Peyer's patch (tissue), 4 donors: ENCODE measurements around the gene GUCA2A. TPM values are rescaled to one million over a fixed set of nuclear protein-coding genes. Genes with fewer than 3 reads are reported as not detected.

ENCODE experiments used
- DNase-seq, 3 donors: peaks; one replicate each; pipeline ENCODE4 v3.0.0-alpha.2; 2017 to 2019
- H3K27ac ChIP-seq, 4 donors: fragments of 200-600 bp; sonication (generic); one replicate each; pipeline ENCODE4 v1.5.1; 2016 to 2019
- H3K27me3 ChIP-seq, 2 donors: fragments of 200-600 bp; sonication (generic); one replicate each; pipeline ENCODE4 v1.5.1; 2019
- H3K36me3 ChIP-seq, 3 donors: fragments of 200-600 bp; sonication (generic); one replicate each; pipeline ENCODE4 v1.5.1; 2016 to 2019
- H3K4me1 ChIP-seq, 4 donors: fragments of 200-600 bp; sonication (generic); one replicate each; pipeline ENCODE4 v1.5.1; 2016 to 2019
- H3K4me3 ChIP-seq, 4 donors: fragments of 200-600 bp; sonication (generic); 1 replicate in 3 of 4; 2 replicates in 1 of 4; pipeline ENCODE4 v1.5.1; 2016 to 2019; ENCODE audit warnings: mild to moderate bottlenecking in 1 of 4
- H3K9me3 ChIP-seq, 4 donors: fragments of 200-600 bp; sonication (generic); one replicate each; pipeline ENCODE4 v1.5.1; 2016 to 2019; ENCODE audit warnings: mild to moderate bottlenecking in 1 of 4
- POLR2A ChIP-seq, 2 donors: fragments of 450-650 bp; IDR thresholded peaks; one replicate each; pipeline ENCODE4 v1.5.1; 2017; ENCODE audit warnings: antibody characterized with exemption in 2 of 2, mild to moderate bottlenecking in 2 of 2, moderate library complexity in 2 of 2
- total RNA-seq, 4 donors: library from RNA; depleted of rRNA; stranded (reverse); fragments of >200 nt; gene quantifications; one replicate each; pipeline ENCODE4 v1.1.0, GENCODE V29; 2016
- TF ChIP-seq, protein P1 (sequence below), 6 experiments: fragments of 450-650 bp in 4 of 6; fragments of 200-600 bp in 2 of 6; sonication (generic) in 1 of 6; IDR thresholded peaks; one replicate each; pipeline ENCODE4 v1.5.1; 2017 to 2019; ENCODE audit warnings: antibody characterized with exemption in 6 of 6, mild to moderate bottlenecking in 3 of 6, moderate library complexity in 1 of 6

Gene GUCA2A
- total RNA-seq, 4 donors from 2014 or later, result 27.2 to 4,654 (median 2,038) TPM

DNA sequence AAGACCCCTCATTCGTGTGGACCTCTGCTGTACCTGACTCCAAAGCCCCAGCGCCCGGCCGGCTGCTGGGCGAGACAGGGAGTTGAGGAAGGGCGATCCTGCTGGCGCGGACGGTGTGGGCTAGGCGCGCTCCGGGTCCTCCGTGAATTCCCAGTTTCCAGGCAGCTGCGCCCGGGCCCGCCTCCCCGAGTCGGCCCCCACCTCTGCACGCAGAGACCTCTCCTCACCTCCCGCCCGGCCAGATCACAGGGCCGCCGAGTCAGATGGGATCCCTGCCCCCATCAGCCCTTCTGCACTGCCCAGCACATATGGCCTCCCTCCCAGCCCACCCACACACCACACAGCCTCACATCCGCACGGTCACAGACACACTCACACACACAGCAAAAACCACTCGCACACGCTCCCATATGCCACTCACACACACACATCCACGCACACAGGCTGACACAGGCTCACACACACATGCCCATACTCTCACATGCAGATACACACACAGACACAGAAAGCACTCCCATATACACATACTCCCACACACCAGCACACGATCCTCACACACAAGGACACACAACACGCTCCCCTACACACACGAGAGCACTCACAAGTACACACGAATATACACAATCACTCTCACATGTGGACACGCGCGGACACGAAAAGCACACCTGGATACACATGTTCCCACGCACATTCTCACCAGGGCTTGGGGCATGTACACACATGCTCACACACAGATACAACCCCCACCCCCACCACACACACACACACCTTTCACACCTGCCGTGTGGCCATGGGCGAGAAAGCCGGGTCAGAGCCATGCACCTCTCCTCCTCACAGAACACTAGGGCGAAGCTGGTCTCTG, 18.6 kb downstream of the GUCA2A start:
- no peak for DNase-seq
- H3K4me3 ChIP-seq, result no peak overlapping the region
- no peaks in the 10 kb centered on the region for H3K27me3 ChIP-seq
- H3K9me3 ChIP-seq, result no peaks in the 10 kb centered on the region
- no peaks in the 10 kb centered on the region for H3K36me3 ChIP-seq
- TF ChIP-seq, protein P1, sequence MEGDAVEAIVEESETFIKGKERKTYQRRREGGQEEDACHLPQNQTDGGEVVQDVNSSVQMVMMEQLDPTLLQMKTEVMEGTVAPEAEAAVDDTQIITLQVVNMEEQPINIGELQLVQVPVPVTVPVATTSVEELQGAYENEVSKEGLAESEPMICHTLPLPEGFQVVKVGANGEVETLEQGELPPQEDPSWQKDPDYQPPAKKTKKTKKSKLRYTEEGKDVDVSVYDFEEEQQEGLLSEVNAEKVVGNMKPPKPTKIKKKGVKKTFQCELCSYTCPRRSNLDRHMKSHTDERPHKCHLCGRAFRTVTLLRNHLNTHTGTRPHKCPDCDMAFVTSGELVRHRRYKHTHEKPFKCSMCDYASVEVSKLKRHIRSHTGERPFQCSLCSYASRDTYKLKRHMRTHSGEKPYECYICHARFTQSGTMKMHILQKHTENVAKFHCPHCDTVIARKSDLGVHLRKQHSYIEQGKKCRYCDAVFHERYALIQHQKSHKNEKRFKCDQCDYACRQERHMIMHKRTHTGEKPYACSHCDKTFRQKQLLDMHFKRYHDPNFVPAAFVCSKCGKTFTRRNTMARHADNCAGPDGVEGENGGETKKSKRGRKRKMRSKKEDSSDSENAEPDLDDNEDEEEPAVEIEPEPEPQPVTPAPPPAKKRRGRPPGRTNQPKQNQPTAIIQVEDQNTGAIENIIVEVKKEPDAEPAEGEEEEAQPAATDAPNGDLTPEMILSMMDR (IDR thresholded peaks at IDR 0.05), result no peak
- TF ChIP-seq POLR2A (IDR thresholded peaks at IDR 0.05), result no peak
- H3K4me1 ChIP-seq, result peaks cover 0 to 2% (median 0%) of the 10 kb centered on the region in 4 donors
- no peak overlapping the region for H3K27ac ChIP-seq

- Histone ChIP-seq H3K27me3 (no peaks in the 10 kb centered on the region), H3K36me3 (no peaks in the 10 kb centered on the region), H3K4me3 (no peak overlapping the region), H3K9me3 (no peaks in the 10 kb centered on the region), H3K27ac (no peak overlapping the region), H3K4me1 (no peaks in the 10 kb centered on the region)
- no peak for DNase-seq
- no peak for TF ChIP-seq POLR2A (IDR thresholded peaks at IDR 0.05)
- TF ChIP-seq, protein P1 (IDR thresholded peaks at IDR 0.05), result no peak
Measured at GRCh38 chr1:42145389-42145716, 19.2 kb downstream of the GUCA2A start.

DNA sequence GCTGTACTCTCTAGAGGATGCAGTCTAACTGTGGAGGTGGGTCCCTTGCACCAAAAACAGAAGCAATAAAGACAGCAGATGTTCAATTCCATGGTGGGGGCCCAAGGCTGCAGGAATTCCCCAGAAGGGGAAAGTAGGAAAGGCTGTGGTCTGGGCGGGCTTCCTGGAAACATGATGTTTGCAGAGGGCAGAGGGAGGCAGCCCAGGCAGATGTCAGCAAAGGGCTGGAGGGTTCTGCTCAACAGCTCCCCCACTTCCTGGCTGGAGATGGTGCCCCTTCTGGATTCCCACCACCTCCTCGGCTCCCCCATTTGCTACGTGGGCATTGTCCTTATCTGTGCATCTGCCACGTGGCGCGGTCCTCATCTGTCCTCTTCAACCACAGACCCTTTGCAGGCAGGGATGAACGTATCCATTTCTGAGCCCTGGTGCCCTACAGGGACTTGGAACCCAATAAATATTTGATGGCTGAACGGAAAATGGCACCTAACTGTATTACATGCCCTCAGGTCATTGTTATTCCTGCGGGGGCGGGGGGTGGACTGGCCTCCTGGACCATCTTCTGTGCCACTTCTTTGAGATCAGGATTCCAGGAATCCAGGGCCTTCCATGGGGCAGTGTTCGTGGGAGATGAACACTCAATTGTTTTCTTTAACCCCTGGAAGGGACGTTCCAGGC, 19.7 kb downstream of the GUCA2A start:
- H3K4me1 ChIP-seq, result no peaks in the 10 kb centered on the region
- no peaks in the 10 kb centered on the region for H3K9me3 ChIP-seq
- no peak for DNase-seq
- H3K27me3 ChIP-seq, result no peaks in the 10 kb centered on the region
- H3K4me3 ChIP-seq, result no peak overlapping the region
- TF ChIP-seq POLR2A (IDR thresholded peaks at IDR 0.05), result no peak
- TF ChIP-seq, protein P1 (IDR thresholded peaks at IDR 0.05), result no peak
- no peaks in the 10 kb centered on the region for H3K36me3 ChIP-seq
- H3K27ac ChIP-seq, result no peak overlapping the region

DNA sequence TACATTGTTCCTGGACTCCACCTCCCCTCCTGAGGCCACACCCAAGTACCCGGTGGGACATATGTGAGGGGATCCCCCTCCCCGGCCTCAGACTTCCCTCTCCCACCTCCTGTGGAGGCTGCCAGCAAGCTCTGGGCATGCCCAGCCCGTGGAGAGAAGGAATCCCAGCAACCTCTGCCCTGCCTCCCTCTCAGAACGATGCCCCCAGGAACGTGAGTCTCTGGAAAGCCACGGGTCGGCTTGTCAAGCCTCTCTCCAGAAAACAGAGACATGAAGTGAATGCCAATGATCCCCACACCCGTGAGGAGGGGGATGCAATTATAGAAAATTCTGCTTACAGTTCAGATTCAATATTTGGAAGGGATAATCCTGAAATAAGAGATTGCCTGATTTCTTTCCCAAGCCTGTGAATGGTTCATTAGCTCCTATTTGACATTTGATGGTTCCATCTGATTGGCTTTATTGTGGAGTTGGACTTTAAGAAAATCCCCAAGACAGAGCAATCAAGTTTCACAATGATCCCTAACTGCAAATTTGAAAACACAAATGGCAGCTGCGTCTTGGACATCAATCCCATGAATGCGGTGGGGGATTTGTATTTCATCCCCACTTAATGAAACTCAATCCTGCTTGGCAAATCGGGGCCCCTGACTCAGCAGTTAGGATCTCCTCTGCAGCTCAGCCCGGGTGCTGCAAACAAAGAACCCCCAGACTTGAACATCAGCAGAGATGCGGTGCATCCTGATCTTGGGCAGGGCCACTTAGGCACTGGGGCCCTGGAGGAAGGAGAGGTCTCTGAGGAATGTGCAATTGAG, 20.4 kb downstream of the GUCA2A start:
- Histone ChIP-seq H3K4me1 (no peaks in the 10 kb centered on the region), H3K36me3 (no peaks in the 10 kb centered on the region), H3K27me3 (no peaks in the 10 kb centered on the region), H3K9me3 (no peaks in the 10 kb centered on the region), H3K27ac (no peak overlapping the region), H3K4me3 (no peak overlapping the region)
- no peak for TF ChIP-seq POLR2A (IDR thresholded peaks at IDR 0.05)
- TF ChIP-seq, protein P1 (IDR thresholded peaks at IDR 0.05), result no peak
- no peak for DNase-seq

DNA sequence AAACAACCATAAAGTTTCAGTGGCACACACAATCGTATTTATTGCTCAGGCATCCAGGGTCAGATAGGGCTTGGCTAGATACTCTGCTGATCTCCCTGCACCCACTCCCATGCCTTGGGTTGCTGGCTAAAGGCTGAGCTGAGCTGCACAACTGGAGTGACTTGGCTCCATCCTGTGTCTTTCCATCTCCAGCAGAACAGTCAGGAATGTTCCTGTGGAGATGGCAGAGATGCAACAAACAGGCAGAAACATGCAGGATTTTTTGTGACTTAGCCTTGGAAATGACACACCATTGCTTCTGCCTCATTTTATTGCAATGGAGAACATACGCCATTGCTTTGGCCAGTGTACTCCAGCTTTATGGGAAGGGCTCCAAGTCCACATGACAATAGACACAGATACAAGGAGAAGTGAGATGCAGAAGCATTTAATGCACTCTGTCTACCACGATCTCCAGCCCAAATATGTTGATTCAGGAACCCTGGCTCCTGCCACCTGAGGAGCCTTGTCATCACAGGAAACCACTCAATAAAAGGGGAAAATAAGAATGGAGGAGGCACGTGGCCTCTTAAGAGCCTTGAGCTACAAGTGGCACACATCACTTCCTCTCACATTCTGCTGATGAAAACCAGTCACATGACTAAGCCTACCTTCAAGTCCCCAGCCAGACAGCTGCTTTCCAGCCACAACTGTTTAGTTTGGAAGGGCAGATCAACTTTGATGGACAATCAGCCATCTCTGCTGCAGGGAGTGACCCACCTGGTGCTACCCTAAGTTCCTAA, 21.5 kb downstream of the GUCA2A start:
- DNase-seq, result no peak
- no peaks in the 10 kb centered on the region for H3K36me3 ChIP-seq
- no peaks in the 10 kb centered on the region for H3K27me3 ChIP-seq
- H3K4me3 ChIP-seq, result no peak overlapping the region
- TF ChIP-seq POLR2A (IDR thresholded peaks at IDR 0.05), result no peak
- TF ChIP-seq, protein P1 (IDR thresholded peaks at IDR 0.05), result no peak
- H3K4me1 ChIP-seq, result no peaks in the 10 kb centered on the region
- H3K27ac ChIP-seq, result no peak overlapping the region
- no peaks in the 10 kb centered on the region for H3K9me3 ChIP-seq
